Kidney capillary endothelial cell (primary cell): ENCODE measurements around the gene ASPSCR1.

Source experiments
- DNase-seq: peaks from one replicate; pipeline ENCODE4 v3.0.0-alpha.2; 2018; ENCODE audit warnings: low spot score

The ASPSCR1 gene

DNA sequence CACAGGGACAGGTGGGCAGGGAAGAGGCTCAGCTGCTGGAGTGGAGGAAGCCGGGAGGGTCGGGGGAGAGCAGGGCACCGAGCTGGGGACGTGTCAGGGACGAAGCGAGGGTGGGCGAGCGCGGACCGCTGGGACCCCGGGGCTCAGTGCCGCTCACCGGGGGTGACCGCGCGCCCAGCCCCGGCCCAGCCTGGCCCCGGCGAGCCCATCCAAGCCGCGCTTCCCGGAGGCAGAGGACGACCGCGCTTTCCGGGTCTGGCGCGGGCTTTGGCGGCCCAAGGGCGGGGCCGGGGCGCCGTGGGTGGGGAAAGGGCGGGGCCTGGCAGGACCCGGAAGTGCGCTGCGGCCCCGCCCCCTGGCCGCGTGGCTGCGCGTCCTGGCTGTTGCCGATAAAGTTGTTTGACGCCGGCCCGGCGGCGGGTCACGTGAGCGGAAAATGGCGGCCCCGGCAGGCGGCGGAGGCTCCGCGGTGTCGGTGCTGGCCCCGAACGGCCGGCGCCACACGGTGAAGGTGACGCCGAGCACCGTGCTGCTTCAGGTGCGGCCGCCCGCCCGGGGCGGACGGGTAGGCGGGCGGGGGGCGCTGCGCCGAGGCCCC is at the start of gene ASPSCR1:
Gene ASPSCR1, plus strand, starts transcription at position 419 of the 598 bp plus-strand sequence. Its CDS starts 18 bp downstream, at position 437.
- peak; percentile 87 for DNase-seq

GRCh38 chr17:81927653-81928543 is 49.5 kb upstream of the ASPSCR1 start, which contains the start of gene MAFG:
MAFG (minus strand) TSS chr17:81927735; CDS start chr17:81923185, 4,550 bp downstream.
- DNase-seq: peak; percentile 93

GRCh38 chr17:81928544-81929252 is 48.7 kb upstream of the ASPSCR1 start:
- DNase-seq: no peak

GRCh38 chr17:81929253-81930141 is 47.9 kb upstream of the ASPSCR1 start:
- no peak for DNase-seq

- DNase-seq: no peak
Measured at GRCh38 chr17:81930142-81931125, 47.0 kb upstream of the ASPSCR1 start.

DNA sequence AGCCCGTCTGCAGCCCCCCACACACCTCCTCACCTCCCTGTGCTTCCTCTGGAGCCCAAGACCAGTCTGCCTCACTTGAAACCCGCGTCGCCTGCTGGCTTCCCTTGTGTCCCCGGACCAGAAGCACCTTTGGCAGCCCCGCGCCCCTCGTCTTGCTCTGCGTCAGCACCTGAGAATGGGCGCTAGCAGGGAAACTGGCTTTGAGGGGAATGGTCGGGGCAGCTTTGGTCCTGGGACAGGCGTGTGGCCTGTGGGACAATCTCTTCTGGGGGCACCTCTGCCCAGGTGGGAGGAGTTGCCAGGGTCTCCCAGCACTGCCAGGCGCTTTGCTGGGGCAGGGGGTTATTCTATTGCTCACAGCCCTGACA is 46.3 kb upstream of the ASPSCR1 start:
- no peak for DNase-seq

DNA sequence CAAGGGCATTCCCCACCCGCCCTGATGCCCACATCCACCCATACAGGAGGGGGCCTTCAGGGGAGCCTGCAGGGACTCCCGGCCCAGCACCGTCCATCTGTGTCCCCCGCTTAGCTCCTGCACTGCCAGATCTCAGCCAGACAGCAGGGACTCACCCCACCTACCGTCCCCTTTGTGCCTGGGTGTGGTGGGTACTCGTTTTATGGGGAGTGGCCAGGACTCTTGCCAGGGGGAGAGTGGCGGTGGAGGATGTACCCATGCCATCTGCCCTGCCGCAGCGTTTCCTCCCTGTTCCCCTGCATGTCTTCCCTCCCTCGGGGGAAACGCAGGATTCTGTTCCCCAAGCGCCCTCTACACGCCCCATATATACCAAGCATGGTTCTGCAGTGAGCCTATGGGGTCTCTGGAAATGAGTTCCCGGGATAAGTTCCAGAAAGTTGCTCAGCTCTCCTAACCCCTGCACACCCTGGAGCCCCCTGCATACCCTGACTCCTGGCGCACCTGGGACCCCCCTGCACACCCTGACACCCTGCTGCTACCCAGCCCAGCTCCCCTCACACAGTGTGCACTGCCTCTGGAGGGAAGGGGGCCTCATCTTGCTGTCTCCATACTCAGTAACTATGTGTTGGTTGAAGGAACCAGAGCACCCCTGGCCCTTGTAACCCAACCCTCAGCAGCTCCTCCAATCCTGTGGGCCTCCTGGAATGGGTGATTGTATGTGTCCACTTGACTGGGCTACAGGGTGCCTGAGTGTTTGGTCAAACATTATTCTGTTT is 45.7 kb upstream of the ASPSCR1 start:
- no peak for DNase-seq

GRCh38 chr17:81932333-81932983 is 45.0 kb upstream of the ASPSCR1 start:
- DNase-seq: no peak

DNA sequence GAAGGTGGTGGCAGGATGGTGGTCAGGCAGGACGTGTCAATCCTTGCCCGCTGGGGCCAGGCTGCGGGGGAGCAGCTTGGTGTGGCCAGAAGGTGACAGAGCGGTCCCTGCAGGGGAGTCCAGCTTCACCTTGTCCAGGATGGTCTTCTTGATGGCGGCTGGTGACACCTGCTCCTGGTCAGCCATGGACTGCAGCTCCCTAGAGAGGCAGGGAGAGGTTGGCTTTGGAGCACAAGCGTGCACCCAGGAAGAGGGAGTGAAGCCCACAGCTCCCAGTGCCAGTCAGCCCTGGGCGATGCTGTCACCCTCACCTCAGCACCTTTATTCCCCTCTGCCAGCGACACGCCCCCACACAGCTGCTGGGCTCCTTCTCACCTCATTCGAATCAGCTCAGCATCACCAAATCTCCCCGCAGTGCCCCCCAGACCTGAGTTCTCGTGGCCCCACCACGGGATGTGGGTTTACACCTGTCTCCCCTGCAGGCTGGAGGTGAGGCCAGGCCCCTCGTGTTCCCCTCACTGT is 44.2 kb upstream of the ASPSCR1 start:
- DNase-seq: no peak

DNA sequence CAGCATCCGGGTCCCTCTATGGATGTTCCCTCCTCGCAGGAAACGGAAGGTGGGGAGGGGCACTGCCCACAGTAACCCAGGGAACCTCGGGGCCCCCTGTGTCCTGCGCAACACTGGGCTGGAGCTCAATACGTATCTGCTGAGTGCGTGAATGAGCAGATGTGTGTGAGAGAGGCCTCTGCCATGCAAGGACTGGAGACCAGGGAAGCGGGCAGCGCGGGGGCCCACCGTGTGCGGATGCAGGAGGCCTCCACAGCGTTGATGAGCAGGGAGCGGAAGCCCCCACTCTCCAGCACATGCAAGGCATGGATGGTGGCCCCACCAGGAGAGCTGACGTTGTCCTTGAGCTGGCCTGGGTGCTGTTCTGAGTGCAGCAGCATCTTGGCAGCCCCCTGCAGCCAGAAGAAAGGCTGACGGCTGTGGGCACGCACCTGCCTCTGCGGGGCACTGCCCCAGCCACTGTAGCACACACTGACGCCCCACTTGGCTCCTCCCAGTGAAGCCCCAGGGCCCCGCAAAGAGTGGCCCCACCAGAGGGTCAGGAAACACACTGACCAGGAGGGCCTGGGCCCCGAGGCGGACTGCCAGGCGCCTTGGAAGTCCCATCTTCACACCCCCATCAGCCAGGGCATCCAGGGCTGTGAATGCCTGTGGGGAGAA is 43.2 kb upstream of the ASPSCR1 start:
- no peak for DNase-seq

- no peak for DNase-seq
Measured at GRCh38 chr17:81934850-81935708, 42.4 kb upstream of the ASPSCR1 start.

- DNase-seq: no peak
Measured at GRCh38 chr17:81935709-81936084, 41.7 kb upstream of the ASPSCR1 start.

- DNase-seq: no peak
Measured at GRCh38 chr17:81939218-81939617, 38.2 kb upstream of the ASPSCR1 start.

GRCh38 chr17:81939881-81940385 is 37.5 kb upstream of the ASPSCR1 start:
- no peak for DNase-seq

DNA sequence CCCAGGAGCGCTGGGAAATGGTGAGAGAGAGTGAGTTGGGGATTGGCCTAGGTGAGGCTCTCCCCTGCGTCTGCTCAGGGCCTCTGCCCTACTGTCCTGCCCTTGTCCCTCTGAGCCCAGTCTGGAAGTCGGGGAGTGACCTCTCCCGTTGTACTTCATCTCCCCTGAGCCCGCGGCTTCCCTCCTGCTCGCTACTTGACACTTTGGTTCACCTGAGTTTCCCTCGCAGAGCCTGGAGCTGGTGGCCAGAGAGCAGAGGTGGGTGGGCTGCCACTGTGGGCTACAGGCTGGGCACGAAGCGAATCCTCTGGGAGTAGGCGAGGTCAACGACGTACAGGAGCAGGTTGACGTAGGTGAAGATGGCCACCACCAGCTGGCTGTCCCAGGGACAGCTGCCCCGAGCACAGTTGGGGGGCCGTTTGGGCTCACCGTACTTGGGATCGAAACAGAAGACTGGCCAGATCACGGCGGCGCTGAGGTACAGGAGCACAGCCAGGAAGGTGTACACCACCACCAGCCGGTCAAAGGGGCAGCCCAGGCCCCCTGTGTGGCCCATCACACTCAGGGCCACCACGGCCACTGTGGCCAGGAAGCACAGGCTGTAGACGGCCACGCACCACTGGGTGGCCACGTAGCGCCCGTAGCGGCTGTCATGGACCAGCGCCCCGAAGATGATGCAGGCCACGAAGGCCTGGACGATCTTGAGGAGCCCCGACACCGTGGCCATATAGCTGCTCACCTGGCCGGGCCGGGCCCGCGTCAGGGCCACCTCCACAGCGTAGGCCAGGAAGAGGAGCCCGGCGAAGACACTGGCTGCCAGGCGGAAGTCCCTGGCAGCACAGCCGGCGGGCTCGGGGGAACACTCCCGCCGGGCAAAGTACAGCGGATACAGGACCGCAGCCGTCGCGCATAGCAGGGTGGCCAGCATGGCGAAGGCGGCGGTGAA is 36.6 kb upstream of the ASPSCR1 start:
- DNase-seq: no peak
